ENCODE results near the gene CRAMP1.

- TF ChIP-seq CTCF (IDR thresholded peaks at IDR 0.05) (peak in 1 of 12 donors; percentile 8), POLR2A (IDR thresholded peaks at IDR 0.05) (no peak)
Observed at GRCh38 chr16:1583180-1583579, 29.0 kb upstream of the CRAMP1 start.
